Panc1 (cell line): ENCODE results near the gene HPCAL1. TPM values are rescaled to one million over a fixed set of nuclear protein-coding genes. Genes with fewer than 3 reads are reported as not detected.

Experiments
- ATAC-seq: fragments of 200-7000 bp; cut with Tn5 transposase; 2 replicates; pipeline ENCODE4 v1.9.1; 2020; ENCODE audit warnings: mild to moderate bottlenecking, moderate library complexity
- BruUV-seq: library from RNA; stranded (reverse); fragments of 400-500 nt; replicated peaks from 2 replicates; lab custom pipeline; 2021; lab: Mats Ljungman, UMichigan
- CTCF ChIA-PET: fragments of 300-600 bp; sonication (Branson Sonifier 250); formaldehyde crosslinking; loops from one replicate; lab custom pipeline; 2022; ENCODE audit warnings: antibody characterized with exemption; lab: Charles Lee
- POLR2A ChIA-PET: fragments of 300-600 bp; sonication (Branson Sonifier 250); formaldehyde crosslinking; loops from one replicate; lab custom pipeline; 2022; ENCODE audit warnings: antibody characterized with exemption; lab: Charles Lee
- DNase-seq: peaks from one replicate; pipeline ENCODE4 v3.0.0-alpha.2; 2010; ENCODE audit warnings: low read depth, low spot score
- H3K27ac ChIP-seq: 2 replicates; pipeline ENCODE4 v1.5.1; 2011; ENCODE audit warnings: mild to moderate bottlenecking, low read length, inconsistent platforms
- H3K27me3 ChIP-seq: fragments of 200-500 bp; sonication (Bioruptor generic); 2 replicates; pipeline ENCODE4 v1.6.0; 2014; ENCODE audit warnings: low read length, inconsistent platforms; ENCODE audit not compliant: control insufficient read depth, insufficient read depth
- H3K36me3 ChIP-seq: fragments of 200-500 bp; sonication (Bioruptor generic); 2 replicates; pipeline ENCODE4 v1.5.1; 2014; ENCODE audit warnings: inconsistent platforms, mild to moderate bottlenecking, low read length, moderate library complexity; ENCODE audit not compliant: control insufficient read depth, insufficient read depth
- H3K4me1 ChIP-seq: 2 replicates; pipeline ENCODE4 v1.5.1; 2011; ENCODE audit warnings: inconsistent platforms, mild to moderate bottlenecking, low read length, moderate library complexity; ENCODE audit not compliant: control insufficient read depth, insufficient read depth
- H3K4me3 ChIP-seq, 2 experiments: 2 replicates each; pipeline ENCODE4 v1.5.1; 2011 to 2012; ENCODE audit warnings: low read depth in 2 of 2, low read length in 2 of 2, mild to moderate bottlenecking in 2 of 2, inconsistent platforms in 1 of 2, moderate library complexity in 1 of 2
- H3K9me3 ChIP-seq: fragments of 200-500 bp; sonication (Bioruptor generic); 2 replicates; pipeline ENCODE4 v1.5.1; 2014; ENCODE audit warnings: low read depth, mild to moderate bottlenecking, inconsistent platforms, low read length, moderate library complexity; ENCODE audit not compliant: control insufficient read depth, insufficient read depth
- POLR2AphosphoS5 ChIP-seq: IDR thresholded peaks from 2 replicates; pipeline ENCODE4 v1.6.1; 2012; ENCODE audit warnings: mild to moderate bottlenecking, low read depth, low read length, moderate library complexity
- SIN3A ChIP-seq: IDR thresholded peaks from 2 replicates; pipeline ENCODE4 v1.6.1; 2012; ENCODE audit warnings: low read depth, mild to moderate bottlenecking, low read length, moderate library complexity, borderline replicate concordance; ENCODE audit not compliant: insufficient read depth
- TCF7L2 ChIP-seq: IDR thresholded peaks from 2 replicates; pipeline ENCODE4 v1.6.1; 2011; ENCODE audit warnings: mild to moderate bottlenecking, low read depth, low read length, inconsistent platforms
- in situ Hi-C: cut with HindIII; loops from 2 replicates; pipeline ENCODE4 v1.10.0; 2016; ENCODE audit warnings: low sequenced_read_pairs, low pct_unique_long_range_greater_than_20kb
- intact Hi-C: fragments of 100-400 bp; cut with micrococcal nuclease; formaldehyde crosslinking; loops from one replicate; pipeline ENCODE4 v1.10.0; 2022; ENCODE audit not compliant: unreplicated experiment
- total RNA-seq: library from RNA; stranded (reverse); gene quantifications from one replicate; pipeline ENCODE4 v1.2.1, GENCODE V29; 2021; ENCODE audit not compliant: unreplicated experiment
- TF ChIP-seq, protein P1 (sequence below): fragments of 450-650 bp; IDR thresholded peaks from 2 replicates; pipeline ENCODE4 v1.5.1; 2017; ENCODE audit warnings: mild to moderate bottlenecking
- TF ChIP-seq, protein P2 (sequence below), 2 experiments: IDR thresholded peaks; 2 replicates each; pipeline ENCODE4 v1.6.1; 2011 to 2012; ENCODE audit warnings: low read depth in 2 of 2, control low read depth in 1 of 2, low read length in 1 of 2, mild to moderate bottlenecking in 1 of 2, moderate library complexity in 1 of 2; ENCODE audit not compliant: insufficient read depth in 1 of 2

Gene HPCAL1
- total RNA-seq, 1 experiment from 2014 or later = 234 TPM

GRCh38 chr2:10395893-10396292 lies 93.2 kb downstream of the HPCAL1 start:
- Histone ChIP-seq H3K27me3 (no peaks in the 10 kb centered on the region), H3K4me3 (no peak overlapping the region), H3K4me1 (peaks cover 48% of the 10 kb centered on the region), H3K27ac (no peak overlapping the region), H3K9me3 (no peaks in the 10 kb centered on the region), H3K36me3 (0 out of 2 replicates have a peak, but pooled peaks cover 3% of the 10 kb centered on the region)
- DNase-seq = no peak
- POLR2A ChIA-PET = no interaction called here
- no TSS peak for BruUV-seq
- intact Hi-C loops = no loop called here
- in situ Hi-C loops = no loop called here
- ATAC-seq = 0 out of 2 replicates have a peak, but pooled peaks have one; percentile 16
- CTCF ChIA-PET = no interaction called here
- TF ChIP-seq, protein P1, sequence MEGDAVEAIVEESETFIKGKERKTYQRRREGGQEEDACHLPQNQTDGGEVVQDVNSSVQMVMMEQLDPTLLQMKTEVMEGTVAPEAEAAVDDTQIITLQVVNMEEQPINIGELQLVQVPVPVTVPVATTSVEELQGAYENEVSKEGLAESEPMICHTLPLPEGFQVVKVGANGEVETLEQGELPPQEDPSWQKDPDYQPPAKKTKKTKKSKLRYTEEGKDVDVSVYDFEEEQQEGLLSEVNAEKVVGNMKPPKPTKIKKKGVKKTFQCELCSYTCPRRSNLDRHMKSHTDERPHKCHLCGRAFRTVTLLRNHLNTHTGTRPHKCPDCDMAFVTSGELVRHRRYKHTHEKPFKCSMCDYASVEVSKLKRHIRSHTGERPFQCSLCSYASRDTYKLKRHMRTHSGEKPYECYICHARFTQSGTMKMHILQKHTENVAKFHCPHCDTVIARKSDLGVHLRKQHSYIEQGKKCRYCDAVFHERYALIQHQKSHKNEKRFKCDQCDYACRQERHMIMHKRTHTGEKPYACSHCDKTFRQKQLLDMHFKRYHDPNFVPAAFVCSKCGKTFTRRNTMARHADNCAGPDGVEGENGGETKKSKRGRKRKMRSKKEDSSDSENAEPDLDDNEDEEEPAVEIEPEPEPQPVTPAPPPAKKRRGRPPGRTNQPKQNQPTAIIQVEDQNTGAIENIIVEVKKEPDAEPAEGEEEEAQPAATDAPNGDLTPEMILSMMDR = no peak
- TF ChIP-seq SIN3A = no peak
- no peak for TF ChIP-seq TCF7L2
- TF ChIP-seq POLR2AphosphoS5 = no peak
- TF ChIP-seq, protein P2, sequence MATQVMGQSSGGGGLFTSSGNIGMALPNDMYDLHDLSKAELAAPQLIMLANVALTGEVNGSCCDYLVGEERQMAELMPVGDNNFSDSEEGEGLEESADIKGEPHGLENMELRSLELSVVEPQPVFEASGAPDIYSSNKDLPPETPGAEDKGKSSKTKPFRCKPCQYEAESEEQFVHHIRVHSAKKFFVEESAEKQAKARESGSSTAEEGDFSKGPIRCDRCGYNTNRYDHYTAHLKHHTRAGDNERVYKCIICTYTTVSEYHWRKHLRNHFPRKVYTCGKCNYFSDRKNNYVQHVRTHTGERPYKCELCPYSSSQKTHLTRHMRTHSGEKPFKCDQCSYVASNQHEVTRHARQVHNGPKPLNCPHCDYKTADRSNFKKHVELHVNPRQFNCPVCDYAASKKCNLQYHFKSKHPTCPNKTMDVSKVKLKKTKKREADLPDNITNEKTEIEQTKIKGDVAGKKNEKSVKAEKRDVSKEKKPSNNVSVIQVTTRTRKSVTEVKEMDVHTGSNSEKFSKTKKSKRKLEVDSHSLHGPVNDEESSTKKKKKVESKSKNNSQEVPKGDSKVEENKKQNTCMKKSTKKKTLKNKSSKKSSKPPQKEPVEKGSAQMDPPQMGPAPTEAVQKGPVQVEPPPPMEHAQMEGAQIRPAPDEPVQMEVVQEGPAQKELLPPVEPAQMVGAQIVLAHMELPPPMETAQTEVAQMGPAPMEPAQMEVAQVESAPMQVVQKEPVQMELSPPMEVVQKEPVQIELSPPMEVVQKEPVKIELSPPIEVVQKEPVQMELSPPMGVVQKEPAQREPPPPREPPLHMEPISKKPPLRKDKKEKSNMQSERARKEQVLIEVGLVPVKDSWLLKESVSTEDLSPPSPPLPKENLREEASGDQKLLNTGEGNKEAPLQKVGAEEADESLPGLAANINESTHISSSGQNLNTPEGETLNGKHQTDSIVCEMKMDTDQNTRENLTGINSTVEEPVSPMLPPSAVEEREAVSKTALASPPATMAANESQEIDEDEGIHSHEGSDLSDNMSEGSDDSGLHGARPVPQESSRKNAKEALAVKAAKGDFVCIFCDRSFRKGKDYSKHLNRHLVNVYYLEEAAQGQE (IDR thresholded peaks at IDR 0.05; ENCODE audit: insufficient read depth in 1 of 2, low read depth in 2 of 2, low read length in 1 of 2) = no peak

- no peak for ATAC-seq
- DNase-seq = no peak
- H3K4me1 ChIP-seq = peaks cover 48% of the 10 kb centered on the region
- no peak overlapping the region for H3K4me3 ChIP-seq
- in situ Hi-C loops = no loop called here
- POLR2A ChIA-PET = no interaction called here
- no TSS peak for BruUV-seq
- H3K9me3 ChIP-seq = no peaks in the 10 kb centered on the region
- H3K27ac ChIP-seq = peak overlapping the region; percentile 71; the same call in 1 of the 2 replicates
- 0 out of 2 replicates have a peak, but pooled peaks cover 3% of the 10 kb centered on the region for H3K36me3 ChIP-seq
- CTCF ChIA-PET = no interaction called here
- H3K27me3 ChIP-seq = no peaks in the 10 kb centered on the region
- intact Hi-C loops = no loop called here
- TF ChIP-seq, protein P1 = no peak
- TF ChIP-seq POLR2AphosphoS5 (no peak), SIN3A (no peak), TCF7L2 (no peak)
- TF ChIP-seq, protein P2 (IDR thresholded peaks at IDR 0.05; ENCODE audit: insufficient read depth in 1 of 2, low read depth in 2 of 2, low read length in 1 of 2) = peak; percentile 78 to 86
Measured at GRCh38 chr2:10396464-10396863, 93.8 kb downstream of the HPCAL1 start.
